Endothelial cell of umbilical vein (primary cell): ENCODE results near the gene C1orf53. TPM values are rescaled to one million over a fixed set of nuclear protein-coding genes. Genes with fewer than 3 reads are reported as not detected.

Experiments used
- BruUV-seq: library from RNA; stranded (reverse); fragments of 400-500 nt; replicated peaks from 2 replicates; lab custom pipeline; 2021; lab: Mats Ljungman, UMichigan
- CTCF ChIA-PET: fragments of 300-600, 350-600 bp; sonication (Branson Sonifier 250); formaldehyde crosslinking; loops from one replicate; lab custom pipeline; 2021; ENCODE audit warnings: antibody characterized with exemption, inconsistent platforms; lab: Charles Lee
- POLR2A ChIA-PET: fragments of 300-600, 350-600 bp; sonication (Branson Sonifier 250); formaldehyde crosslinking; loops from one replicate; lab custom pipeline; 2021; ENCODE audit warnings: antibody characterized with exemption, inconsistent platforms; lab: Charles Lee
- DNase-seq: peaks from one replicate; pipeline ENCODE4 v3.0.0-alpha.2; 2011; ENCODE audit warnings: low read depth, low spot score
- FAIRE-seq: peaks from 2 replicates; lab custom pipeline; 2011; peaks lifted over from hg19 to GRCh38; lab: Jason Lieb, UNC
- H2AFZ ChIP-seq: 2 replicates; pipeline ENCODE4 v1.6.0; 2012; ENCODE audit warnings: low read depth, low read length, control low read depth, inconsistent platforms
- H3K27ac ChIP-seq: 2 replicates; pipeline ENCODE4 v1.5.1; 2011; ENCODE audit warnings: low read depth, mild to moderate bottlenecking, control low read depth, low read length, moderate library complexity; ENCODE audit not compliant: insufficient read depth
- H3K27me3 ChIP-seq, 2 experiments: 2 replicates each; pipeline versions ENCODE4 v1.6.0 to v1.6.1; 2011; ENCODE audit warnings: low read length in 2 of 2, mixed read lengths in 1 of 2; ENCODE audit not compliant: control insufficient read depth in 2 of 2, insufficient read depth in 2 of 2
- H3K36me3 ChIP-seq, 2 experiments: 2 replicates in 1 of 2; 3 replicates in 1 of 2; pipeline ENCODE4 v1.5.1; 2011; ENCODE audit warnings: low read length in 2 of 2, mild to moderate bottlenecking in 1 of 2, moderate library complexity in 1 of 2; ENCODE audit not compliant: control insufficient read depth in 2 of 2, insufficient read depth in 2 of 2; ENCODE audit errors: extremely low read depth in 1 of 2
- H3K4me1 ChIP-seq: 3 replicates; pipeline ENCODE4 v1.5.1; 2011; ENCODE audit warnings: mild to moderate bottlenecking, low read length; ENCODE audit not compliant: control insufficient read depth, insufficient read depth; ENCODE audit errors: extremely low read depth
- H3K4me2 ChIP-seq: 2 replicates; pipeline ENCODE4 v1.6.1; 2011; ENCODE audit warnings: low read length, control low read depth, mixed read lengths; ENCODE audit not compliant: insufficient read depth
- H3K4me3 ChIP-seq, 3 experiments: fragments of 200-600 bp in 1 of 3; sonication (generic), shearing (Covaris generic) in 1 of 3; replicated peaks in 1 of 3; 2 replicates each; pipeline ENCODE4 v1.5.1; 2011 to 2016; ENCODE audit warnings: control low read depth in 3 of 3, low read length in 3 of 3, mild to moderate bottlenecking in 2 of 3, inconsistent platforms in 1 of 3, low read depth in 1 of 3, moderate library complexity in 1 of 3; ENCODE audit not compliant: insufficient read depth in 1 of 3
- H3K79me2 ChIP-seq: 2 replicates; pipeline ENCODE4 v1.6.0; 2012; ENCODE audit warnings: low read length, inconsistent platforms; ENCODE audit not compliant: control insufficient read depth, insufficient read depth
- H3K9ac ChIP-seq: replicated peaks from 2 replicates; pipeline ENCODE3; 2011; ENCODE audit warnings: low read length, control low read depth; ENCODE audit not compliant: insufficient read depth; ENCODE audit errors: extremely low read depth
- H3K9me1 ChIP-seq: replicated peaks from 3 replicates; pipeline ENCODE4 v1.6.0; 2011; ENCODE audit warnings: mild to moderate bottlenecking, low read length; ENCODE audit not compliant: control insufficient read depth, insufficient read depth; ENCODE audit errors: extremely low read depth
- H3K9me3 ChIP-seq: replicated peaks from 2 replicates; pipeline ENCODE4 v1.5.1; 2012; ENCODE audit warnings: low read length, inconsistent platforms; ENCODE audit not compliant: control insufficient read depth, insufficient read depth
- H4K20me1 ChIP-seq: replicated peaks from 2 replicates; pipeline ENCODE3; 2011; ENCODE audit warnings: mild to moderate bottlenecking, low read length; ENCODE audit not compliant: control insufficient read depth, insufficient read depth; ENCODE audit errors: extremely low read depth
- EZH2 ChIP-seq: IDR thresholded peaks from 2 replicates; pipeline ENCODE4 v1.6.1; 2012; ENCODE audit warnings: borderline replicate concordance, low read depth, mild to moderate bottlenecking, moderate library complexity, low read length, inconsistent platforms; ENCODE audit not compliant: severe bottlenecking
- FOS ChIP-seq: IDR thresholded peaks from 2 replicates; pipeline ENCODE4 v1.6.1; 2011; ENCODE audit warnings: mild to moderate bottlenecking, low read length, moderate library complexity, borderline replicate concordance; ENCODE audit not compliant: insufficient read depth
- GATA2 ChIP-seq: IDR thresholded peaks from 2 replicates; pipeline ENCODE4 v1.7.0; 2011; ENCODE audit warnings: low read depth, mild to moderate bottlenecking, moderate library complexity, mixed read lengths, low read length; ENCODE audit not compliant: insufficient read length, insufficient read depth
- JUN ChIP-seq: IDR thresholded peaks from 2 replicates; pipeline ENCODE4 v1.6.1; 2011; ENCODE audit warnings: borderline replicate concordance, low read depth; ENCODE audit not compliant: insufficient read length, insufficient read depth
- MYC ChIP-seq: IDR thresholded peaks from one replicate; pipeline ENCODE4 v1.6.1; 2011; ENCODE audit warnings: mild to moderate bottlenecking, low read depth, low read length
- POLR2A ChIP-seq: IDR thresholded peaks from 2 replicates; pipeline ENCODE4 v1.6.1; 2012; ENCODE audit warnings: low read depth, mild to moderate bottlenecking, control low read depth, low read length
- POLR2AphosphoS5 ChIP-seq: IDR thresholded peaks from 2 replicates; pipeline ENCODE4 v1.6.1; 2012; ENCODE audit warnings: low read depth, mild to moderate bottlenecking, control low read depth, low read length, moderate library complexity; ENCODE audit not compliant: insufficient read depth
- dilution Hi-C: fragments of 300-500 bp; cut with MboI; formaldehyde crosslinking; loops from one replicate; pipeline ENCODE4 v1.15.0; 2019; ENCODE audit warnings: low sequenced_read_pairs; ENCODE audit not compliant: extremely low pct_ligation_motif_present
- intact Hi-C: fragments of 100-400 bp; cut with micrococcal nuclease; formaldehyde crosslinking; loops from one replicate; pipeline ENCODE4 v1.10.0; 2022
- polyA plus RNA-seq, 4 experiments: library from polyadenylated mRNA; depleted of rRNA in 3 of 4; stranded (reverse) in 3 of 4; unstranded in 1 of 4; fragments of >200 nt; gene quantifications; 2 replicates each; pipeline versions ENCODE4 v1.2.1 to v1.2.3, GENCODE V29; 2011 to 2012; ENCODE audit warnings: missing spikeins in 1 of 4
- total RNA-seq: library from RNA; stranded (reverse); gene quantifications from 2 replicates; pipeline ENCODE4 v1.2.3, GENCODE V29; 2021
- TF ChIP-seq, protein P1 (sequence below): IDR thresholded peaks from 2 replicates; pipeline ENCODE4 v1.6.1; 2011; ENCODE audit not compliant: insufficient read depth, insufficient read length
- TF ChIP-seq, protein P2 (sequence below), 2 donors: IDR thresholded peaks; 1 replicate in 1 of 2; 2 replicates in 1 of 2; pipeline ENCODE4 v1.5.1; 2011; ENCODE audit warnings: low read length in 2 of 2, mild to moderate bottlenecking in 2 of 2, moderate library complexity in 2 of 2, control low read depth in 1 of 2, inconsistent platforms in 1 of 2, low read depth in 1 of 2; ENCODE audit not compliant: insufficient read depth in 1 of 2; ENCODE audit errors: extremely low read depth in 1 of 2

Gene C1orf53
- total and polyA plus RNA-seq, 2 donors (not counting 3 experiments of a cell fraction or from before 2014, with no cell fraction given) = 3.5 to 6.5 TPM

DNA sequence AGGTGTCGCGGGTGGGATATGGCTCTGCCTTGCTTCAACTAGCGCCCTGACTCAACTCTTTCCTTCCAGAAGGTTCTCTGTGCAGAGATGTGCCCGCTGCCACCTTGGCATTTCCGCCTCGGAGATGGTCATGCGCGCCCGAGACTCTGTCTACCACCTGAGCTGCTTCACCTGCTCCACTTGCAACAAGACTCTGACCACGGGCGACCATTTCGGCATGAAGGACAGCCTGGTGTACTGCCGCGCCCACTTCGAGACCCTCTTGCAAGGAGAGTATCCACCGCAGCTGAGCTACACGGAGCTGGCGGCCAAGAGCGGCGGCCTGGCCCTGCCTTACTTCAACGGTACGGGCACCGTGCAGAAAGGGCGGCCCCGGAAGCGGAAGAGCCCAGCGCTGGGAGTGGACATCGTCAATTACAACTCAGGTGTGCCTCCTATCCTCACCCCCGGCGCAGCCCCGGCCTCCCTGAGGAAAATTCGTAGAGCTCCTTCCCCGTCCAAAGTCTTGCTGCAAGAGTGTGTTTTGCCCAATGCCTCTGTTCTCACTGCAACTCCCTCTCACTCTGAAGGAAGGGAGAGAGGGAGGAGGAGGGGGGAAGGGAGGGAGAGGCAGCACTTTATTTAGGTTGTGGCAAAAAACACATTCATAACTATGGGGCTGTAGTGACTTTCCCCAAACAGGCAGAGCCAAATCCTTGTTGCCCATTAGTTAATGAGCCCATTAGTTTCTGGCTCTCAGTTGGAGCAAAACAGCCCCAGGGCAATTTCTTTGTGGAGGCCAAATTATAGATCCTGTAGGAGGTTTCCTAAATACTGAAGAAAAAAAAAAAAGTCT, 19.0 kb downstream of the C1orf53 start:
- H3K36me3 ChIP-seq = no peaks in the 10 kb centered on the region
- H3K4me2 ChIP-seq = no peak overlapping the region
- BruUV-seq = no TSS peak
- intact Hi-C loops = no loop called here
- H3K9ac ChIP-seq = no peak overlapping the region
- ChIA-PET CTCF (interaction anchor here (1.0 to 3.2 kb wide), 5 partner anchors 8 to 402 kb away, joined by 3 to 18 read pairs (median 6); no protein-coding TSS in a partner anchor), POLR2A (no interaction called here)
- FAIRE-seq = no peak
- peaks cover 21% of the 10 kb centered on the region for H3K4me1 ChIP-seq
- no peak overlapping the region for H2AFZ ChIP-seq
- no peaks in the 10 kb centered on the region for H4K20me1 ChIP-seq
- no peaks in the 10 kb centered on the region for H3K9me3 ChIP-seq
- no peak for TF ChIP-seq POLR2A
- H3K27ac ChIP-seq = no peak overlapping the region
- dilution Hi-C loops = no loop called here
- DNase-seq = no peak
- no peaks in the 10 kb centered on the region for H3K9me1 ChIP-seq
- peaks cover 59 to 62% of the 10 kb centered on the region in 2 experiments for H3K27me3 ChIP-seq
- H3K4me3 ChIP-seq = no peak overlapping the region
- no peaks in the 10 kb centered on the region for H3K79me2 ChIP-seq

DNA sequence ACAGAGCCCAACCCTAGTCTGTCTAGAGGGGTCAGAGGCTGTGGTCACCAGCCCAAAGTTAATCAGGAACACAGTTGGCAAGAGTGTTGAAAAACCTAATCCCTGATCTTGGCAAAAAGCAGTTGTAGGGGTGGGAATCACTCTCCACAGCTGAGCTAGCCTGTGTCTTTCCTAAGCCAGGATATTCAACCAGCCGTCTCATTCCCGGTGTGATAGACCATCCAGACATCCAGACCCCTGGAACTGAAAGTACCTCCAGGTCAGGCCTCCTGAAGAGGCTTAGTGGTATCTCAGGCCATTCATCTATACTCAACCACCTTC, 19.6 kb downstream of the C1orf53 start:
- dilution Hi-C loops = no loop called here
- Histone ChIP-seq H3K27ac (no peak overlapping the region), H3K4me1 (peaks cover 18% of the 10 kb centered on the region), H2AFZ (no peak overlapping the region), H3K4me3 (no peak overlapping the region), H3K79me2 (no peaks in the 10 kb centered on the region), H3K4me2 (no peak overlapping the region), H4K20me1 (no peaks in the 10 kb centered on the region), H3K27me3 (peaks cover 53 to 57% of the 10 kb centered on the region in 2 experiments), H3K36me3 (no peaks in the 10 kb centered on the region), H3K9ac (no peak overlapping the region), H3K9me1 (no peaks in the 10 kb centered on the region), H3K9me3 (no peaks in the 10 kb centered on the region)
- ChIA-PET CTCF (interaction anchor here (2.0 to 3.2 kb wide), 3 partner anchors 53 to 307 kb away, joined by 6 to 18 read pairs (median 8); no protein-coding TSS in a partner anchor), POLR2A (no interaction called here)
- DNase-seq (no peak), FAIRE-seq (no peak)
- no peak for TF ChIP-seq EZH2
- TF ChIP-seq POLR2A = no peak
- TF ChIP-seq, protein P1, sequence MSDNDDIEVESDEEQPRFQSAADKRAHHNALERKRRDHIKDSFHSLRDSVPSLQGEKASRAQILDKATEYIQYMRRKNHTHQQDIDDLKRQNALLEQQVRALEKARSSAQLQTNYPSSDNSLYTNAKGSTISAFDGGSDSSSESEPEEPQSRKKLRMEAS = no peak
- TF ChIP-seq GATA2 = no peak
- TF ChIP-seq, protein P2, sequence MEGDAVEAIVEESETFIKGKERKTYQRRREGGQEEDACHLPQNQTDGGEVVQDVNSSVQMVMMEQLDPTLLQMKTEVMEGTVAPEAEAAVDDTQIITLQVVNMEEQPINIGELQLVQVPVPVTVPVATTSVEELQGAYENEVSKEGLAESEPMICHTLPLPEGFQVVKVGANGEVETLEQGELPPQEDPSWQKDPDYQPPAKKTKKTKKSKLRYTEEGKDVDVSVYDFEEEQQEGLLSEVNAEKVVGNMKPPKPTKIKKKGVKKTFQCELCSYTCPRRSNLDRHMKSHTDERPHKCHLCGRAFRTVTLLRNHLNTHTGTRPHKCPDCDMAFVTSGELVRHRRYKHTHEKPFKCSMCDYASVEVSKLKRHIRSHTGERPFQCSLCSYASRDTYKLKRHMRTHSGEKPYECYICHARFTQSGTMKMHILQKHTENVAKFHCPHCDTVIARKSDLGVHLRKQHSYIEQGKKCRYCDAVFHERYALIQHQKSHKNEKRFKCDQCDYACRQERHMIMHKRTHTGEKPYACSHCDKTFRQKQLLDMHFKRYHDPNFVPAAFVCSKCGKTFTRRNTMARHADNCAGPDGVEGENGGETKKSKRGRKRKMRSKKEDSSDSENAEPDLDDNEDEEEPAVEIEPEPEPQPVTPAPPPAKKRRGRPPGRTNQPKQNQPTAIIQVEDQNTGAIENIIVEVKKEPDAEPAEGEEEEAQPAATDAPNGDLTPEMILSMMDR (IDR thresholded peaks at IDR 0.05; ENCODE audit: extremely low read depth in 1 of 2, insufficient read depth in 1 of 2, low read depth in 1 of 2, low read length in 2 of 2) = no peak
- TF ChIP-seq POLR2AphosphoS5 = no peak
- TF ChIP-seq JUN = no peak
- TF ChIP-seq MYC = no peak
- no peak for TF ChIP-seq FOS
- no TSS peak for BruUV-seq
- intact Hi-C loops = no loop called here
